Right lobe of liver (tissue), 4 donors: ENCODE data around the gene SPTB.

Experiments used
- CTCF ChIP-seq, 4 donors: fragments of 200-600 bp in 3 of 4; fragments of 450-650 bp in 1 of 4; IDR thresholded peaks; one replicate each; pipeline versions ENCODE4 v1.5.1 to v1.8.0; 2016 to 2022; ENCODE audit warnings: antibody characterized with exemption in 4 of 4, mild to moderate bottlenecking in 2 of 4
- POLR2A ChIP-seq: fragments of 450-650 bp; IDR thresholded peaks from one replicate; pipeline ENCODE4 v1.6.1; 2017; ENCODE audit warnings: antibody characterized with exemption, mild to moderate bottlenecking
- donor health status: DM: no; HTN: no; CAD: no.
- donor health status: DM: no; HTN: no; CAD: no.
- donor health status: DM: no; HTN: yes; CAD: no.

GRCh38 chr14:64704743-64705380 is 174.8 kb downstream of the SPTB start:
- TF ChIP-seq CTCF (IDR thresholded peaks at IDR 0.05) = no peak
- no peak for TF ChIP-seq POLR2A
